ENCODE measurements around the gene SFI1.

Gene SFI1

GRCh38 chr22:31567196-31567595 lies 70.9 kb downstream of the SFI1 start:
- CTCF ChIA-PET = interaction anchor here (0.8 to 2.5 kb wide), 5 partner anchors 11 to 115 kb away, joined by 3 to 20 read pairs (median 6); no protein-coding TSS in a partner anchor
- no peak overlapping the region for H3K4me3 ChIP-seq (ENCODE audit: low read depth, low read length)
- POLR2A ChIA-PET = no interaction called here
- no peak for DNase-seq (ENCODE audit: low read depth, low spot score)
- TF ChIP-seq CTCF (IDR thresholded peaks at IDR 0.05; ENCODE audit: insufficient read depth, low read length, missing control alignments) = no peak

- DNase-seq (ENCODE audit: low read depth, low spot score) = no peak
- no peak for TF ChIP-seq CTCF (IDR thresholded peaks at IDR 0.05; ENCODE audit: insufficient read depth, low read length, missing control alignments)
- no peak overlapping the region for H3K4me3 ChIP-seq (ENCODE audit: low read depth, low read length)
- ChIA-PET CTCF (interaction anchor here (0.8 to 1.1 kb wide), 2 partner anchors 66 to 116 kb away, joined by 3 to 6 read pairs; no protein-coding TSS in a partner anchor), POLR2A (no interaction called here)
These were observed 71.4 kb downstream of the SFI1 start for GRCh38 chr22:31567702-31568101.

- no peak for TF ChIP-seq CTCF (IDR thresholded peaks at IDR 0.05; ENCODE audit: insufficient read depth, low read length, missing control alignments)
- POLR2A ChIA-PET = no interaction called here
- no peak overlapping the region for H3K4me3 ChIP-seq (ENCODE audit: low read depth, low read length)
- CTCF ChIA-PET = interaction anchor here (1.0 to 4.0 kb wide), 4 partner anchors 8 to 65 kb away, joined by 7 to 31 read pairs (median 18); no protein-coding TSS in a partner anchor
- DNase-seq (ENCODE audit: low read depth, low spot score) = no peak
These were observed 72.8 kb downstream of the SFI1 start for GRCh38 chr22:31569126-31569525.

DNA sequence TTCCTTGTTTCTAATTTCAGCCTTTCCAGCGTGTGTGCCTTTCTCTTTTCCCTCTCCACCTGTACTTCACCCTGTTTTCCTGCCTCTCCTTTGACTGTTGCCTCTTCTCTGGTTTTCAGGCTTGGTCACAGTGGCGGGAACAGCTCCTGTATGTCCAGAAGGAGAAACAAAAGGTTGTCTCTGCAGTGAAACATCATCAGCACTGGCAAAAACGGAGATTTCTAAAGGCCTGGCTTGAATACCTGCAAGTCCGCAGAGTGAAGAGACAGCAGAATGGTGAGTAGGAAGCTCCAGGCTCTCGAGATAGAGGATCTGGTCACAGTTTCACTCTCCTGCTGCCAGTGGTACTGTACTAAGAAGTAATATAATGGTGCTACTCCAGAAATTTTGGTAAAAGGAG lies 76.6 kb downstream of the SFI1 start:
- POLR2A ChIA-PET = no interaction called here
- CTCF ChIA-PET = interaction anchor here (0.9 to 4.0 kb wide), 3 partner anchors 12 to 397 kb away, joined by 3 to 31 read pairs (median 3); no protein-coding TSS in a partner anchor
- no peak overlapping the region for H3K4me3 ChIP-seq (ENCODE audit: low read depth, low read length)
- DNase-seq (ENCODE audit: low read depth, low spot score) = no peak
- no peak for TF ChIP-seq CTCF (IDR thresholded peaks at IDR 0.05; ENCODE audit: insufficient read depth, low read length, missing control alignments)

DNA sequence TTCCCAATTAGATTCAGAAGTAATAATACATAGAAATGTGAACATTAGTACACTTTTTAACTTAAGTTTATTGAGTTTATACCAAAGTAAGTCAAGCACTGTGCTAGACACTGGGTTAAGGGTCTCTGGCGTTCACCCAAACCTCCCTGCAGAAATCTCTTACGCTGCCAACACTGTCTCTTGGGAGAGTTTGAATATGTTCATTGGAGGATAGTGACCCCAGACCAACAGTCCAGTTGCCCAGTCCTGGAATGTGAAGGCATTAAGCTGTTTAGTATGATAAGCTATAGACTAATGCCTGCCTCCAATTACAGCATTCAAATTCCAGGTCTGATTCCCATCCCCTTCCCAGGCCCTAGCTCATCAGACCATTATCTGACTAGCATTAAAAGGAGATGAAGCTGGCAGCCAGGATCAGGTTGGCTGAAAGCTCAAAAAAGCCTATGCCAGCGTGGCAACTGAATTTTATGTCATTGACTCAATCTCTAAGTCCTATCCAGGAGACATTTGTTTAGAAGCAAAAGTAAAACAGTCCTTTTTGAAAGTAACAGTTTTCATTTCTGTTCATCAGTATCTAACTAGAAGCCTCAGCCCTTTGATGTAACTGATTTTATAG lies 77.8 kb downstream of the SFI1 start:
- CTCF ChIA-PET = interaction anchor here (0.7 to 1.4 kb wide), 4 partner anchors 13 to 91 kb away, joined by 3 to 5 read pairs (median 4); no protein-coding TSS in a partner anchor
- no peak overlapping the region for H3K4me3 ChIP-seq (ENCODE audit: low read depth, low read length)
- POLR2A ChIA-PET = no interaction called here
- TF ChIP-seq CTCF (IDR thresholded peaks at IDR 0.05; ENCODE audit: insufficient read depth, low read length, missing control alignments) = no peak
- DNase-seq (ENCODE audit: low read depth, low spot score) = no peak

DNA sequence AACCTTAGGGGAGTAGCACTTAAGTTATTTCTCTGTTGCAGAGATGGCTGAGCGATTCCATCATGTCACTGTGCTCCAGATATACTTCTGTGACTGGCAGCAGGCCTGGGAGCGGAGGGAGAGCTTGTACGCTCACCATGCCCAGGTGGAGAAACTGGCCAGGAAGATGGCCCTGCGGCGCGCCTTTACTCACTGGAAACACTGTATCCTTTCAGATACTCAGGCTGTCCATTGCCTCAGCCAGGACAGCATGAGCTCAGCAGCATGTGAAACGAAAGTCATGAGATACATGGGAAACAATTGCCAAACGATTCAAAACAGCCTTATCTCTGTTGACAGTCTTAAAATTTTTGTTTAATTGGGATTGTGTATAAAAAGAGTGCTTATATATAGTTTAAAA lies 78.9 kb downstream of the SFI1 start:
- no peak for DNase-seq (ENCODE audit: low read depth, low spot score)
- TF ChIP-seq CTCF (IDR thresholded peaks at IDR 0.05; ENCODE audit: insufficient read depth, low read length, missing control alignments) = no peak
- no peak overlapping the region for H3K4me3 ChIP-seq (ENCODE audit: low read depth, low read length)
- ChIA-PET POLR2A (no interaction called here), CTCF (interaction anchor here (0.9 to 3.4 kb wide), 4 partner anchors 9 to 60 kb away, joined by 3 to 16 read pairs (median 5); no protein-coding TSS in a partner anchor)

All from AG04449 (cell line).